GM21737 (cell line): ENCODE results near the gene EVX2.

ENCODE experiments used
- ATAC-seq: cut with Tn5 transposase; IDR thresholded peaks from one replicate; pipeline ENCODE4 v1.9.1; 2021; ENCODE audit warnings: mild to moderate bottlenecking, moderate library complexity; ENCODE audit not compliant: unreplicated experiment

The EVX2 gene

GRCh38 chr2:176082824-176083751 is 674 bp downstream of the EVX2 start:
- no peak for ATAC-seq

DNA sequence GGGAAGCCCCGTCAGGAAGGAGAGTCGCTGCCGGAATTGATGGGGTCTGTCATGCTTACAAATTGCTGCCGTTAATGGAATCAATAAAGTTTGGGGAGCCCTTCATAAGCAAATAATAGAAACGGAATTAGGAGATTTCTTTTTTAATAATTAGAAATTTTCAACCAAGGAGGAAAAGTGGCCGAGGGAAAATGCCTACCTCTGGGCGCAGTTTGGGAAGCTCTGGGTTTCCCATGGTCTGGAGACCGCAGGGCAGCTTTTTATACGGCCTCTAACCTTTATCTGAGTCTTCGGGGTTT is 1.3 kb downstream of the EVX2 start:
- no peak for ATAC-seq

DNA sequence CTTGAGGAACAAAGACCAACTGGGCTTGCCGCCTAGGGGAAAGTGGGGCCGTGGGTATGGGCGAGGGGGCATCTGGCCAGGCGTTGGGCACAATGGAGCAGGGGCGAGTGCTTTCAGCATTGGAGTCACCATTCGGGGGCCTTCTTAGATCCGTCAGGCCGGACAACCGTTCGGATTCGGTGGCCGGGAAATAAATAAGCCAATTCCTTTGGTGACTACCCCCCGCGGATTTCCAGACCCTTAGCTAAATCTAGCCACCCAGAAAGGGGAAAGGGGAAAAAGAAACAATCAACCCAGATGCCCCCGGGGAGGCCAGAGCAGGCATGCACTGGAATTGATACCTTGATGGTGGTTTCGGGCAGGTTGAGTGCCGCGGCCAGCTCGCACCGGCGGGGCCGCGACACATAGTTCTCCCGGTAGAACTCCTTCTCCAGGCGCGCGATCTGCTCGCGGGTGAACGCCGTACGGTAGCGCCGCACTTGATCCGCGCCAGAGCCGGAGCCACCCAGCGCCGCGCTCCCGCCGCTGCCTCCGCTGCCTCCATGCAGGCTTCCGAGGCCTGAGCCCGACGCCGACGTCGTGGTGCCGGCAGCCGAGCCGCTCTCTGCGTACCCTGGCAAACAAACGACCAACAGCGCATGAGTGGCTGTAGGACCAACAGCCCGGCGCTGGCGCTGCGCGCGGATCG is 1.8 kb downstream of the EVX2 start:
- no peak for ATAC-seq

- no peak for ATAC-seq
Observed at GRCh38 chr2:176081376-176081836, 2.4 kb downstream of the EVX2 start.

DNA sequence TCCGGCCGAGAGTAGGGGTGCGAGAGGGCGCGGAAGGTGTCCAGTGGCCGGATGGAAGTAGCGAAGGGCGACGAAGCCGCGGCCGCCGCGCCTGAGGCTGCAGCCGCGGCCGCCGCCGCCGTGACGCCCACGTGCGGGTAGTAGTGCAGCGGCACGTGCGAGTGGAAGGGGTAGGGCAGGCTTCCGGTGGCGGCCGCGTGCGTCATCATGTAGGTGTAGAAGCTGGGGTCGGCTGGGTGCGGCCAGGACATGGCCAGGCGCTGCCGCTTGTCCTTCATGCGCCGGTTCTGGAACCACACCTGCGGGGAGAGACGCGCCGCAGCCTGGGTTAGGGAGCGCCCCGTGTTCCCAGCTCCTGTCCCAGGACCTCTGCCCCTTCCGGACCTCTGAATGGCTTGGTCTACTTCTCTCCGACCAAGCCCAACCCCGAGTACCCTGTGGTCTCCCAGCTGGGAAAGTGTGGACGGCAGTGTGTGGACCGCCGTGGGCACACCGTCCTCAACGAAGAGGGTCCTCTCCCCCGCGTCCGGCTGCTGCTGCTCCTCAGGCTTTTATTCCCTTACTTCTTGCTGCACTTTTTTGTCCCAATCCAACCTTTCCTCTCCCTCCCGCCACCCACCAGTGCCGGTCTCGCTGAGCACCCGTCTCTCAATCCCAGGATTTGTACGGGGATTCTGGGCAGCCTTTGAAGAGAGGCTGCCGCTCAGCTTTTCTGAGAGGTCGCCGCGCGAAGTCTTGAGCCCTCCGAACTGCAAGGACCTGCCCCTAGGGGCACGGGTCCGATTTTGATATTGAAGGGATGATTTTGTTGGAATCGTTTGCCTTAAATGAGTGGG is 3.0 kb downstream of the EVX2 start:
- no peak for ATAC-seq

GRCh38 chr2:176079831-176080539 is 3.8 kb downstream of the EVX2 start:
- ATAC-seq: no peak

- no peak for ATAC-seq
Observed at GRCh38 chr2:176079285-176079830, 4.4 kb downstream of the EVX2 start.

DNA sequence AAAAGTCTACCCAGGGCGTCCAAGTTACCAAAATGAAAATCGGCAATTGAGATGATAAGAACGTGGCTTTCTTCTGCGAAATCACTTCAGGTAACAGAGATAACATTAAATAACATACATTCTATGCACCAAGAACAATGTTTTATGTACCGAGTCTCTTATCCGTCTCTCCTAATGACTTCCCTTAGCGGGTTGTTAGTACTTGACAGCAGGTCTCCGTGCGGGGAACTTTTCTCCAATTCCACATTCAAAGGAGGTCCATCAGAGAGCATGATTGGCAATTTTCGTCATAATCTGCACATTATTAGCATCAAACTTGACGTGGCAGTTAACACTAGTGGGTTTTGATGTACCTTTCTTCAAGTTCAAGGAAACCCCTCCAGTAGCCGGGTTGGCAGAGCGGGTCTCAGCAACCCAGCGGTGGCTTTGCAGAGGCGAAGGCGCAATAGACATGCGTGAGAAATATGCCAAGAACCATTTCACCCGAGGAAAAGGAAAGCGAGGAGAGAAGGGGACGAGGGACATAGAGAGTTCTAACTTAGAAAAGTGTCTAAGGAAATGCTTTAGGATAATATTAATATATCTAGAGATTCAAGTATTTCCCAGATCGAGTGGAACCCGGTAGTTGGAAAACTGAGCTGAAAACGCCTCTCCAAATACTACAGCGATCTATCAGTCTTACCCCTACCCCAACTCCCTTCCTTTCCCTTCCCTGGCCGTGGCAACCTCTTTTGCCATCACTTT is 5.0 kb downstream of the EVX2 start:
- ATAC-seq: no peak

- no peak for ATAC-seq
Observed at GRCh38 chr2:176076796-176077195, 7.0 kb downstream of the EVX2 start.

- no peak for ATAC-seq
Observed at GRCh38 chr2:176076063-176076462, 7.7 kb downstream of the EVX2 start.

- ATAC-seq: no peak
Observed at GRCh38 chr2:176075481-176075880, 8.3 kb downstream of the EVX2 start.

DNA sequence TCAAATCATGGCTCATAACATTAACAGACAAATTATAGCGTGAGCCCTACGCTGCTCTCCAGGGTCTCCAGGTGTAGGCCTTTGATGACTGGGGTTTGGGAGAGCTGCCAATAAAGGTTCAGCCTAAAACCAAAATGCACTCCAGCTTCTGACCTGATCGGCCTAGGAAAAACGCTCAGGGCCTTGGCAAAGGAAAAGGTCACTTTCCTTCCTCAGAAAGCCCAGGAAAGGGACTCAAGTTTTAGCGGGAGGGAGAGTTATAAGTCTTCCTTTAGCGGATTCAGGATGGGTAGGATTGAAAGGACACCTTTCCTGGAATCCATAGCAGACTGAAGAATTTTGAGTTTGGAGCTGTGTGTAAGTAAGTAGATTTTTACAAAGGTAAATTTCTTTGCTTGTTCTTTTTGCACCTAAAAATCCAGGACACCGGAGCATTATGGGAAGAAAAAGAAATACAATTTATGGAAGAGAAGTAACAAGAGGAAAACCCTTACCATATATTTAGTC is 8.8 kb downstream of the EVX2 start:
- no peak for ATAC-seq

DNA sequence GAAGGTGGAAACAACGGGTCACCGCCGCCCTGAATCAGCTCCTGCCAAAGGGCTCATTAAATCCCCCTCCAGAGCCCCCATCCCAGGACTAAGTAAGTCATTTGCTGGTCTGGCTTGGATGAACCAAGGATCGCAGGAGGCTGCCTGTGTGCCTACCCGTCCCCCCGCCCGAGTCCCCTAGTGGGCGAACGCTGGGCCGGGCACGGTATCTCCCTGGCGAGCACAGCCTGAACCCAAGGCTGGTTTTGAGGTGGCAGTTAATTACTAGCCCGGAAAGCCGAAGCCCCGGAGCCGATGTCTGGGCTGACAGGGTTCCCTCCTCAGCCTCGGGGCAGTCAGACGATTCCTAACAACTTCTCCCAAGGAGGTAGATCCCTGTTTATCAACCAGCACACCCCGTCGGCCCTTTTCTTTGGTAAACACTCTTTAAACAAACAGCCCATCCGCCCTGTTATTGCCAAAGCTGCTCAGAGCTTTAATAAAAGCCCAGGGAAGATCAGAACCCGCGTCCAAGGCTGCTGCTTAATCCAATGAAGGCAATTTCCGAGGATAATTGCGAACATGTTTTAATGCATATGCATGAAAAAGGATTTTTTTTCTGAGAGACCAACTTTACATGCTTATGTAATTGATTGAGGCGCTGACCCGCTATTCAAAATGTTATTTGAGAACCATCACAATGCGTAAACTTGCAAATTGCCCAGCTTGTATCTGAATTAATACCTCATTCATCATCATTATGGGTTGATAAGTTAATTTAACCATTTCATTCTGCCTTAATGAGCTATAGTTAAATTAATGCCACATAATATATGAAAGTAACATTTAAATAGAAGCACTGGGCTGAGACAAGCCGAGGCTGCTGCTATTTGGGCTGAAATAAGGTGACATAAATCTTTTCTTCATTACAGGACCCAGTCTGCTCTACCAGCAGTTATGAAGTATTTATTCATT is 10.5 kb downstream of the EVX2 start:
- ATAC-seq: no peak

DNA sequence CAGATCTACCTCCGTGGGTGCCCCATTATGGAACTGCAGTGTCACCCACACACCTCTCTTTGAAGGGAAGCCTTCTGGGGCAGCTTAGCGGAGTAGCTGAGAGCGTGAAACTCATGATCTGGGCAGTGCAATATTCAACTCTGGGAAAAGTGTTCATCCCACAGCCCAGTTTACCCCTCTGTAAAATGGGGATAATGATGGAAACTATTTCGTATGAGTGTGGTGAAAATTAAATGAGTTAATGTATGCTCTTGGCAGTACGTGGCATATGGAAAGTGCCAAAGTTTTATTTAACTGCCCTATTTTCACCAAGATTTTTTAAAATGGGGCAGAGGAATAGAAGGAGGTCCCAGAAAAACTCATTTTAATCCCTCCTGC is 11.5 kb downstream of the EVX2 start:
- no peak for ATAC-seq

DNA sequence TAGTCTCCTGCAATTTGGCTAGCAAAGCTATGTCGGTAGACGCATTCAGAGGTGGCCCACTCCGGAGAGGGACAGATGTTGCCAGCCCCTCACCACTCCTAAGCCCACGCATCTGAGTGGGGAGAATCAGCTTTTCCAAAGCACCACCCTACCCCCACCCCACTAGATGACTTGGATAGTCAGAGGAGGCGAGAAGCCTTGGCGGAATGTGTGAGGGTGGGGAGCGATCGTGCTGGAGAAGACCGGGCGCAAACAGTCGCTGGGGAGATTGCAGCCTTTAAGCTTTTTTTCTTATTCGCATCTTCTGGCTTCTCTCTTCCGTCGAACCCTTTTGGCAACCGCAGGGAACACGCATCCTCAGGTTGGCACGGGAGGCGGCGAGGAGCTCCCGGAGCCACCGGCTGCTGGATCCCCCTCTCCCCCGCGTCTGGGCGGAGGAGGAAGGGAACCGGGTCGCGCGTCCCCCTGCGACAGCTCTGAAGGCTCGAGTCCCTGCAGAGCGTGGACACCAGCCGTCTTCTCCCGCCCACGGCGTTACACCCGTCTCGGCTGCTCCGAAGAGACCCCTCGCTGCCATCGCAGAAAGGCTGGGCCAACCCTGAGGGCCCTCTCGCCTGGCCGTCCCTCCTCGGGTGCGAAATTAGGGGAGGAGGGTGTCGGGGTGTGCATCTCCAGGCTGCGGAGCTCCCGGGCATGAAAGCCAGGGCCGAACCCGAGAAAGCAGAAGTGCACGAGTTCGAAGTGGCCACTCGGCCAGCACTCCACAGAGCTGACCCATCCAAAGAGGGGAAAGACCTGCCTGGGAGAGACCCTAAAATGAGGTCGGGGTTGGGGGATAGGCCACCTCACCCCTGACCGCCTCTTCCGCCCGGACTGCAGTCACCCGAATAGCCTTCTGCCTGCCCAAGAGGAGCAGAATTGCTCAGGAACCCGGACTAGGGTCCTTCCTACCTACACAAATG is 12.2 kb downstream of the EVX2 start:
- ATAC-seq: no peak

DNA sequence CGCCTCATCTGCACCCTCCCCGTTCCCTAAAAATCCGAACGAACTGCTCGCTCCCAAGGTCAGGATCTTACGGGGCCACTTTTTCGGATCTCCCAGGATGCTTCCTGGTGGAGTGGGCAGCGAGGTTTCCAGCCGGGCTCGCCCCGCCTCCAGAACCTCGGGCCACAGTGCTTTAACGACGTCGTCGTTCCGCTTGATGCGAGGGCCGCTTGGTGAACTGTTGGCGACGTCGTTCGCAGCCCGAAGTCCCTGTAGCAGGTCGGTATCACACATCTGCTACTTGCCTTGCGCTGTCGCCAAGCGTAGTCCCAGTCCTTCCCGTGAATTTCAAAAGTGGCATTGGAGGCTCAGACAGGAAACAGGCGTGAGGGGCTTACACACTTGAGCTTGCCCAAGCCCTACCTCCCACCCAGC is 15.3 kb downstream of the EVX2 start:
- no peak for ATAC-seq
